HG02943 (cell line): Measurements from ENCODE around the gene ABHD5.
"Not testable (repeated sequence)": the region's sequence is repeated elsewhere in the genome, so short reads cannot be mapped to it uniquely, and the experiment has no call there.

ENCODE experiments used
- ATAC-seq: cut with Tn5 transposase; IDR thresholded peaks from one replicate; pipeline ENCODE4 v1.9.1; 2021; ENCODE audit warnings: mild to moderate bottlenecking, low read depth, moderate library complexity; ENCODE audit not compliant: unreplicated experiment

Gene ABHD5

GRCh38 chr3:43690400-43691119 lies at the start of gene ABHD5:
Gene ABHD5 (plus strand): TSS chr3:43690938. CDS start chr3:43690993, 55 bp downstream.
- ATAC-seq, result peak; percentile 87

DNA sequence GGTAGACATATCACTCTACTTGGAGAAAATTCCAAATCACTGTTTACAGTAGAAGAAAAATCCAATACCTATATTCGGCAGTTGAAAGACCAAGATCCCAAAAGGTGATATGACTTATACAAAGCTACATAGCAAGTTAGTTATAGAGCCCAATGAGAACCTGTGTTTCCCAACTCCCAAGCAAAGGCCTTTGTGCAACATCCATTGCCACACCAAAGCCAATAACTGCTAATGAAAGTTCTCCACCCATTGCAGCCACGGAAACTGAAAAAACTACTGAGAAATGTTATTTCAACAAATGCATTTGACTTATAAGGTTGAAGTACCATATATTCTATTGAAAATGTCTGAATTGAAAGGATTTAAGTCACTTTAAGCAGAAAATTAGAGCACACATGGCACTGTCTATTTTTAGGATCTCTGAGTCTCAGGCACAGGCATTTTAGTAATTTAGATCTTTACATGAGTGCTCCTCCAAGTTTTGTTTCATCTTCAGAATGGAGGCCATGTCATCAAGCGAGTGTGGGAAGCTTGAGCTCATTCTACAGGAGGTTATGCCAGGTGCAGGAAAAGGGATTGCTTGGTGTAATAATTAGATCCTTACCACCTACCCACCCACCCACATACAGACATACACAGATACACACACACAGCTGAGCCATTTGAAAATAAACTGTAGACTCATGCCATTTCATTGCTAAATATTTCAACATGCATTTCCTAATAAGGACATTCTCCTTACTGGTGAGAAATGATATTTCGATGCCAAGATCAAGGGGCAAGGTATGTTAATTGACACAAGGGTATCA lies 49.2 kb upstream of the ABHD5 start:
- no peak for ATAC-seq

DNA sequence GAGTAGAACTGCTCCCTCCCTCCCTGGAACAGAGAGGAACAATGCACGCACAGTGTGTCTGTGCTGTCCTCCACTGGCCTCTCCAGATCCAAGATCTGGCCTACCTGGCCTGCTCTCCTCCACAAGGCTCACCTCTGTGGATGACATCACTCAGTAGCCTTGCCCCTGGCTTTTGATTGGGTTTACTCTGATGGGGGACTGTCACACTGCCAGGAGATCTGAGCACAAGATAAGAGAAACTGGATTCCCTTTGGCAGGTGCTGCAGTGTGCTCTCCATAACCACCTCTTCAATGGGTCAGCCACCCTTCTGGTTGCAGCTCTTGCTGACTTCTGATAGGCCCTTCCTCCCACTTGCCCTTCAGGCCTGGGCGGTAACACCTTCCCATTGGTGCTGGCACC lies 46.3 kb upstream of the ABHD5 start:
- ATAC-seq, result no peak

GRCh38 chr3:43647331-43648166 lies 43.2 kb upstream of the ABHD5 start:
- no peak for ATAC-seq

- no peak for ATAC-seq
Measured at GRCh38 chr3:43648957-43649356, 41.8 kb upstream of the ABHD5 start.

DNA sequence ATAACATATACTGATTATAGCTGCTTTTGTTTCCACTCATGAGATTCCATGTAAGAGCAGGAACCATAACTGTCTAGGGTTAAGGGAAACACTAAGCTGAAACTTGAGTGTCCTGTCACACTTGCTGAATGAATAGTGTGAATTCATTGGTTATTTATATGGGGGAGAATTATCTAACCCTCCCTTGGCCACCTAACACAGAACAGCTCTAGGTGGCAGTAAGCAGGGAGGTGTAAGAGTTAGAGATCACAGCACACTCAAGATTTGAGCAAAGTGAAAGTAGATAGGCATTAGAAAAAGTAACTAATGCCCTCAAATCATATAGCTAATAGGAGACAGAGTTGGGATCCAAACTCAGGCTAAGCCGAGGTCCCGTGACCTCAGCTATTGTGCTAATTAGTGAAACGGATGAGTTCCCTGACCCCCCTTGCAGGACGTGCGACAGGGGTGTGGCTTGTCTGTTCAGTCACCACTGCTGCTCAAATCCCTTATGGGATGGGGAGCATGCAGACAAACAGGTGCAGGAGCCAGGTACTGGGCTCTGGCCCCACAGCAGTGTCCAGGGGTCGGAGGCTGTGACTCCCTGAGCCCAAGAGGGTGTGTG lies 41.3 kb upstream of the ABHD5 start:
- no peak for ATAC-seq

DNA sequence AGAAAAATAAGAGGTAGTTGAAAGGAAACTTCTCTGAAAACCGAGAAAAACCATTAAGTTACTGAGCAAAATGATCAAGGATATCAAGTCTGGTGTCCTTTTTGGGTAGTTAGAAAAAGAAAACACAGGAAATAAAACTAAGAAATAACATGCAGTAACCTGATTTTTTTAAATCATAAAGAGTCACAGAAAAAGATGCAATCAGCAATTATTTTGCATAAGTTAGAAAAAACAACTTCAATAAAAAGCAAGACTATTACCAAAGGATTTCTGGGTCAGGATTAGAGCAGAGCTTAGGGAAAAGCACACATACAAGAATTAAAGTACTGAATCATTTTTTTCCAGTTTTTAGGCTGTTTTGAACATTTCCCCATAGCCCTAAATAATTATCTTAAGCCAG lies 40.4 kb upstream of the ABHD5 start:
- no peak for ATAC-seq

- ATAC-seq, result not testable (repeated sequence)
Measured at GRCh38 chr3:43656390-43656789, 34.3 kb upstream of the ABHD5 start.

- ATAC-seq, result no peak
Measured at GRCh38 chr3:43659250-43659880, 31.4 kb upstream of the ABHD5 start.

- not testable (repeated sequence) for ATAC-seq
Measured at GRCh38 chr3:43661376-43661775, 29.4 kb upstream of the ABHD5 start.

DNA sequence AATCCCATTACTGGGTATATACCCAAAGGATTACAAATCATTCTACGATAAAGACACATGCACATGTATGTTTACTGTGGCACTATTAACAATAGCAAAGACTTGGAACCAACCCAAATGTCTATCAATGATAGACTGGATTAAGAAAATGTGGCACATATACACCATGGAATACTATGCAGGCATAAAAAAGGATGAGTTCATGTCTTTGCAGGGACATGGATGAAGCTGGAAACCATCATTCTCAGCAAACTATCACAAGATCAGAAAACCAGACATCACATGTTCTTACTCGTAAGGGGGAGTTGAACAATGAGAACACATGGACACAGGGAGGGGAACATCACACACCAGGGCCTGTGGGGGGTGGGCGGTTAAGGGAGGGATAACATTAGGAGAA lies 25.7 kb upstream of the ABHD5 start:
- ATAC-seq, result not testable (repeated sequence)

- ATAC-seq, result no peak
Measured at GRCh38 chr3:43670635-43671522, 19.9 kb upstream of the ABHD5 start.

DNA sequence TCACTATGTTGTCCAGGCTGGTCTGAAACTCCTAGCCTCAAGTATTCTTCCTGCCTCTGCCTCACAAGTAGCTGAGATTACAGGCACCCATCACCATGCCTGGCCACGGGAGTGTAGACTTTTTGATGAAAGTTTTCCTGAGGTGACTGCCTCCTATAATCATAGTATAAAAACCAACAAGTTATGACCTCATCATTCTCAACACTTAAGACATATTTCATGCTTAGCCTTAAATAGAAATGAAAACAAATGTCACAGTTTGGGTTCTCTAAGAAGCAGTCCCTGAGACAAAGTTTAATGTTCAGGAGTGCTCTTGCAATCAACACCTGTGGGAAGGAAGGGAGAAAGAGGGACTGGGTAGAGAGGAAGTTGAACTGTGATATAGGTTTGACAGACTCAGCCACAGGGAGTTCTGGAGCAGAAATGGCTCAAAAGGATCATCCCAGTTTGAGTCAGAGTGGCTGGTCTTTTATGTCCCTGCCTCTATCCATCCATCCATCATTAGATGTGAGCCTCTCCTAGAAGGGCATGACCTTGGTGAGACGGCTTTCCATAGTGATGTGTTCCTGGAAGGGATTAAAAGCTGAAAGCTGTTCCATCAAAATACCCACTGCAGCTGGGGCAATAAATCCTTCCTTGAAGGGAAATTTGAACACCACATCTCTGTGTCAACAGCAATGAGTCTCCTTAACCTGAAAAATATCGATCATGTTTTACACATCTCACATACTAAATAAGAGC lies 16.2 kb upstream of the ABHD5 start:
- ATAC-seq, result no peak

GRCh38 chr3:43675593-43675992 lies 15.1 kb upstream of the ABHD5 start:
- ATAC-seq, result no peak

DNA sequence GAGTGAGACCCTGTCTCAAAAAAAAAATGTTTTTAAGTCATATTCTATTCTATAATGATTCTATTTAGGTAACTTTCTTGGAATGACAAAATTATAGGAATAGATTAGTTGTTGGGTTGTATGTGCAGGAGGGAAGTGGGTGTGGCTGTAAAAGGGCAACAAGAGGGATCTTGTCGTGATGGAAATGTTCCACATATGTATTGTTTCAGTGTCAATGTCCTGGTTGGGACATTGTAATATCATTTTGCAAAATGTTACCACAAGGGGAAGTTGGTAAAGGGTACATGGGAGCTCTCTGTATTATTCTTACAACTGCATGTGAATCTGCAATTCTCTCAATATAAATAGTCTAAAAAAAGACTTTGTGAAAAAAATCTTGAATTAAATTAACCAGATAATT lies 14.3 kb upstream of the ABHD5 start:
- ATAC-seq, result no peak

DNA sequence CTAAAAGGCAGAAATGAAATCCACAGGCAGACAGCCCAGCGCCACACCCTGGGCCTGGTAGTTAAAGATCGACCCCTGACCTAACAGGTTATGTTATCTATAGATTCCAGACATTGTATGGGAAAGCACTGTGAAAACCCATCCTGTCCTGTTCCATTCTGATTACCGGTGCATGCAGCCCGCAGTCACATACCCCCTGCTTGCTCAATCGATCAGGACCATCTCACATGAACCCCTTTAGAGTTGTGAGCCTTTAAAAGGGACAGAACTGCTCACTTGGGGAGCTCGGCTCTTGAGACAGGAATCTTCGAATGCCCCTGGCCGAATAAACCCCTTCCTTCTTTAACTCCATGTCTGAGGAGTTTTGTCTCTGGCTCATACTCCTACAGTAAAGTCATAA lies 12.4 kb upstream of the ABHD5 start:
- ATAC-seq, result not testable (repeated sequence)

DNA sequence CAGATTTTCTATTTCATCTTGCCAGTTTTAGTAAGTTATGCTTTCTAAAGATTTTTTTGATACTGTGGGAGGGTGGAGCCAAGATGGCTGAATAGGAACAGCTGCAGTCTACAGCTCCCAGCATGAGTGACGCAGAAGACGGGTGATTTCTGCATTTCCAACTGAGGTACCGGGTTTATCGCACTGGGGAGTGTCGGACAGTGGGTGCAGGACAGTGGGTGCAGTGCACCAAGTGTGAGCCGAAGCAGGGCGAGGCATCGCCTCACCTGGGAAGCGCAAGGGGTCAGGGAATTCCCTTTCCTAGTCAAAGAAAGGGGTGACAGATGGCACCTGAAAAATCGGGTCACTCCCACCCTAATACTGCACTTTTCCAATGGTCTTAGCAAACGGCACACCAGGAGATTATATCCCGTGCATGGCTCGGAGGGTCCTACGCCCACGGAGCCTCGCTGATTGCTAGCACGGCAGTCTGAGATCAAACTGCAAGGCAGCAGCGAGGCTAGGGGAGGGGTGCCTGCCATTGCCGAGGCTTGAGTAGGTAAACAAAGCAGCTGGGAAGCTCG lies 11.8 kb upstream of the ABHD5 start:
- not testable (repeated sequence) for ATAC-seq

DNA sequence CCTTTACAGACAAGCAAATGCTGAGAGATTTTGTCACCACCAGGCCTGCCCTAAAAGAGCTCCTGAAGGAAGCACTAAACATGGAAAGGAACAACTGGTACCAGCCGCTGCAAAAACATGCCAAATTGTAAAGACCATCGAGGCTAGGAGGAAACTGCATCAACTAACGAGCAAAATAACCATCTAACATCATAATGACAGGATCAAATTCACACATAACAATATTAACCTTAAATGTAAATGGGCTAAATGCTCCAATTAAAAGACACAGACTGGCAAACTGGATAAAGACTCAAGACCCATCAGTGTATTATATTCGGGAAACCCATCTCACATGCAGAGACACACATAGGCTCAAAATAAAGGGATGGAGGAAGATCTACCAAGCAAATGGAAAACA lies 9.9 kb upstream of the ABHD5 start:
- not testable (repeated sequence) for ATAC-seq
